K562 treated with DMSO at 1 percent for 24 hours (cell line): ENCODE results near the gene ADAMTS13. TPM values are rescaled to one million over a fixed set of nuclear protein-coding genes. Genes with fewer than 3 reads are reported as not detected.

Experiments used
- total RNA-seq: library from RNA; unstranded; fragments of 300-600 nt; gene quantifications from 2 replicates; pipeline ENCODE4 v1.2.3, GENCODE V29; 2022; ENCODE audit warnings: low read depth; ENCODE audit not compliant: insufficient read depth

Gene ADAMTS13
- 0.79 and 1.3 TPM in 2 replicates for total RNA-seq

GRCh38 chr9:133421615-133422542 lies at the start of gene ADAMTS13:
Gene ADAMTS13 (plus strand): TSS chr9:133422367. CDS start chr9:133422444, 77 bp downstream.

GRCh38 chr9:133375724-133376654 lies 46.2 kb upstream of the ADAMTS13 start, which contains the start of the genes STKLD1 and SURF4:
Gene STKLD1 (plus strand): TSS chr9:133376366. CDS start chr9:133376474, 108 bp downstream.
Gene SURF4 (minus strand): TSS chr9:133376060. CDS start chr9:133375969, 91 bp downstream.

GRCh38 chr9:133417541-133418461 lies 4.4 kb upstream of the ADAMTS13 start, which contains the start of gene REXO4:
Gene REXO4 (minus strand): TSS chr9:133418010. CDS start chr9:133417844, 166 bp downstream.

GRCh38 chr9:133459476-133460404 lies 37.6 kb downstream of the ADAMTS13 start, which contains the start of gene CACFD1:
Gene CACFD1 (plus strand): TSS chr9:133459978. CDS start chr9:133460067, 89 bp downstream.

GRCh38 chr9:133478851-133479711 lies 56.9 kb downstream of the ADAMTS13 start, which contains the start of gene SLC2A6:
Gene SLC2A6 (minus strand): TSS chr9:133479099. CDS start chr9:133479059, 40 bp downstream.

Other genes starting within 250 kb of the ADAMTS13 start
- gene OBP2B, start 213.1 kb upstream of the ADAMTS13 start, total RNA-seq = not detected in 2 replicates
- 6.8 and 14.1 TPM in 2 replicates for gene ABO, start 147.2 kb upstream of the ADAMTS13 start, total RNA-seq
- gene SURF6, start 86.2 kb upstream of the ADAMTS13 start, total RNA-seq = 23.6 and 25.8 TPM in 2 replicates
- 31.3 and 35.9 TPM in 2 replicates for gene MED22, start 74.2 kb upstream of the ADAMTS13 start, total RNA-seq
- 5,124 and 5,344 TPM in 2 replicates for gene RPL7A, start 74.1 kb upstream of the ADAMTS13 start, total RNA-seq
- 54.6 and 55.3 TPM in 2 replicates for gene SURF1, start 65.9 kb upstream of the ADAMTS13 start, total RNA-seq
- gene SURF2, start 65.8 kb upstream of the ADAMTS13 start, total RNA-seq = 55.8 and 60.9 TPM in 2 replicates
- gene SURF4, start 46.3 kb upstream of the ADAMTS13 start, total RNA-seq = 174 and 178 TPM in 2 replicates
- 0.63 and 2.1 TPM in 2 replicates for gene STKLD1, start 46.0 kb upstream of the ADAMTS13 start, total RNA-seq
- 28.6 and 30.7 TPM in 2 replicates for gene REXO4, start 4.4 kb upstream of the ADAMTS13 start, total RNA-seq
- 16.9 and 18.2 TPM in 2 replicates for gene CACFD1, start 37.6 kb downstream of the ADAMTS13 start, total RNA-seq
- gene SLC2A6, start 56.7 kb downstream of the ADAMTS13 start, total RNA-seq = 11.6 and 11.7 TPM in 2 replicates
- gene MYMK, start 102.6 kb downstream of the ADAMTS13 start, total RNA-seq = not detected in 2 replicates
- not detected in 2 replicates for gene ADAMTSL2, start 112.3 kb downstream of the ADAMTS13 start, total RNA-seq
- not detected in 2 replicates for gene FAM163B, start 187.0 kb downstream of the ADAMTS13 start, total RNA-seq
- gene DBH, start 214.0 kb downstream of the ADAMTS13 start, total RNA-seq = not detected in 2 replicates